ENCODE data around the gene SYVN1. TPM values are rescaled to one million over a fixed set of nuclear protein-coding genes. Genes with fewer than 3 reads are reported as not detected.

Gene SYVN1
- total and polyA plus RNA-seq, 10 of the 15 experiments (the other 5 are each of a cell fraction or from before 2014, with no cell fraction given): 0.79 to 63.6 (median 20.1) TPM

DNA sequence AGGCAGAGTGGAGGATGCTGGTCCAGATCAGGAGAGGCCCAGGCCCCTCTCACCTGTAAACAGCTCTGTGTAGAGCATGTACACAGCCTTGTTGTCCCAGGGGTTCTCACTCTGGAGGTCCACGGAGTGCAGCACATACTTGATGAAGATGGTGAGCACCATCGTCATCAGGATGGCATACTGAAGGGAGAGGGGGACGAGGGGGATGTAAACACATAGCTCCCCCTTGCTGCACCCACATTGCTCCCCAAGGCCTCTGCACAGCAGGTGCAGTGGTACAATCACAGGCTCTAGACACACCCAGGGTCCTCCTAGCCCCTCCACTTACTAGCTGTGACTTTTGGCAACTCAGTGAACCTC is 2.9 kb downstream of the SYVN1 start:
- ATAC-seq (no peak), FAIRE-seq (no peak), DNase-seq (ENCODE audit: low read depth, low spot score) (no peak)
- SMC1A ChIA-PET (ENCODE audit: uncharacterized antibody, unreplicated experiment): interaction anchor here (1.0 to 2.3 kb wide), 4 partner anchors 9 to 199 kb away, joined by 3 to 10 read pairs (median 5); partner anchors contain the start of genes CAPN1, FAU and MRPL49
- in situ Hi-C loops (cut with MboI): no loop called here
- Histone ChIP-seq H4K20me1 (ENCODE audit: control insufficient read depth, insufficient read depth) (0 out of 2 replicates have a peak, but pooled peaks cover 4% of the 10 kb centered on the region), H3K4me1 (ENCODE audit: control insufficient read depth, insufficient read depth, low read length) (peaks cover 21% of the 10 kb centered on the region), H3K4me3 (peak overlapping the region; percentile 99; the same call in 1 of the 2 replicates), H3K27ac (ENCODE audit: control insufficient read depth, insufficient read depth) (peak overlapping the region; percentile 99), H3K79me2 (ENCODE audit: control insufficient read depth, insufficient read depth, low read length) (peaks cover 44% of the 10 kb centered on the region), H3K36me3 (ENCODE audit: control insufficient read depth in 2 of 2, insufficient read depth in 2 of 2, low read length in 1 of 2) (peaks cover 21 to 36% of the 10 kb centered on the region in 2 experiments), H3K9ac (ENCODE audit: control insufficient read depth, insufficient read depth, low read length) (peak overlapping the region; percentile 96; the same call in 1 of the 2 replicates), H2AFZ (ENCODE audit: control insufficient read depth, low read depth, low read length) (no peak overlapping the region), H3K9me3 (replicated peaks; ENCODE audit: control insufficient read depth, insufficient read depth, low read length) (no peaks in the 10 kb centered on the region), H3K27me3 (replicated peaks in 1 of 2; ENCODE audit: control insufficient read depth in 2 of 2, insufficient read depth in 2 of 2, low read length in 1 of 2) (no peaks in the 10 kb centered on the region), H3K4me2 (ENCODE audit: control insufficient read depth, insufficient read depth) (peak overlapping the region; percentile 98)
- POLR2A ChIA-PET: interaction anchor here (0.6 to 1.4 kb wide), 6 partner anchors 10 to 793 kb away, joined by 3 to 6 read pairs (median 4); partner anchors contain the start of genes FAU and MRPL49
- intact Hi-C loops (cut with micrococcal nuclease; ENCODE audit: unreplicated experiment): loop anchor here (5.0 to 10.0 kb wide), 2 partner anchors 51 to 123 kb away; partner anchors contain the start of gene CAPN1
- RAD21 ChIA-PET (ENCODE audit: unreplicated experiment): interaction anchor here (1.0 to 2.4 kb wide), 6 partner anchors 9 to 50 kb away, joined by 3 to 9 read pairs (median 4); partner anchors contain the start of genes CAPN1, FAU, MRPL49 and TM7SF2
- no TSS peak for BruUV-seq (replicated peaks)
- TF ChIP-seq STAT1 (conservative IDR thresholded peaks at IDR 0.05) (no peak), POLR2AphosphoS5 (IDR thresholded peaks at IDR 0.05; ENCODE audit: low read length) (0 out of 2 replicates have a peak, but pooled peaks have one; percentile 26), NRF1 (conservative IDR thresholded peaks at IDR 0.05; ENCODE audit: low read depth, low read length) (no peak)
- TF ChIP-seq, protein P1, sequence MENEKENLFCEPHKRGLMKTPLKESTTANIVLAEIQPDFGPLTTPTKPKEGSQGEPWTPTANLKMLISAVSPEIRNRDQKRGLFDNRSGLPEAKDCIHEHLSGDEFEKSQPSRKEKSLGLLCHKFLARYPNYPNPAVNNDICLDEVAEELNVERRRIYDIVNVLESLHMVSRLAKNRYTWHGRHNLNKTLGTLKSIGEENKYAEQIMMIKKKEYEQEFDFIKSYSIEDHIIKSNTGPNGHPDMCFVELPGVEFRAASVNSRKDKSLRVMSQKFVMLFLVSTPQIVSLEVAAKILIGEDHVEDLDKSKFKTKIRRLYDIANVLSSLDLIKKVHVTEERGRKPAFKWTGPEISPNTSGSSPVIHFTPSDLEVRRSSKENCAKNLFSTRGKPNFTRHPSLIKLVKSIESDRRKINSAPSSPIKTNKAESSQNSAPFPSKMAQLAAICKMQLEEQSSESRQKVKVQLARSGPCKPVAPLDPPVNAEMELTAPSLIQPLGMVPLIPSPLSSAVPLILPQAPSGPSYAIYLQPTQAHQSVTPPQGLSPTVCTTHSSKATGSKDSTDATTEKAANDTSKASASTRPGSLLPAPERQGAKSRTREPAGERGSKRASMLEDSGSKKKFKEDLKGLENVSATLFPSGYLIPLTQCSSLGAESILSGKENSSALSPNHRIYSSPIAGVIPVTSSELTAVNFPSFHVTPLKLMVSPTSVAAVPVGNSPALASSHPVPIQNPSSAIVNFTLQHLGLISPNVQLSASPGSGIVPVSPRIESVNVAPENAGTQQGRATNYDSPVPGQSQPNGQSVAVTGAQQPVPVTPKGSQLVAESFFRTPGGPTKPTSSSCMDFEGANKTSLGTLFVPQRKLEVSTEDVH (IDR thresholded peaks at IDR 0.05; ENCODE audit: low read depth, partially characterized antibody): no peak
- WGBS (ENCODE audit: insufficient coverage, insufficient replicate concordance, low lambda C conversion rate, missing lambda C conversion rate): 12% methylated on average over 3 of the region's 3 CpGs
- CTCF ChIA-PET: interaction anchor here (0.8 to 6.7 kb wide), 6 partner anchors 10 to 198 kb away, joined by 3 to 40 read pairs (median 5); partner anchors contain the start of genes CAPN1, FAU, MRPL49 and ZNHIT2
